HepG2 (cell line): Measurements from ENCODE around the gene EFCAB14. TPM values are rescaled to one million over a fixed set of nuclear protein-coding genes. Genes with fewer than 3 reads are reported as not detected.
A peak's percentile ranks its signal among the peaks of the same experiment; 100 is the strongest.

Source experiments
- ATAC-seq: fragments of 200-7000 bp; cut with Tn5 transposase; 3 replicates; pipeline ENCODE4 v1.9.1; 2020; ENCODE audit warnings: mild to moderate bottlenecking, moderate library complexity
- BruUV-seq: library from RNA; stranded (reverse); fragments of 400-500 nt; replicated peaks from 2 replicates; lab custom pipeline; 2021; lab: Mats Ljungman, UMichigan
- CTCF ChIA-PET: fragments of 300-600 bp; formaldehyde crosslinking; extraction: SDS; loops from one replicate; lab custom pipeline; 2021; ENCODE audit warnings: low total read pairs, inconsistent platforms, low intra/inter-chr PET ratio; lab: Yijun Ruan, JAX
- POLR2A ChIA-PET: fragments of 350-600 bp; sonication (Branson Sonifier 250); formaldehyde crosslinking; loops from one replicate; lab custom pipeline; 2020; ENCODE audit warnings: antibody characterized with exemption, inconsistent platforms; lab: Yijun Ruan, JAX
- DNase-seq: peaks from one replicate; pipeline ENCODE4 v3.0.0-alpha.2; 2015; ENCODE audit warnings: low spot score
- FAIRE-seq: peaks from 3 replicates; lab custom pipeline; 2011; peaks lifted over from hg19 to GRCh38; lab: Jason Lieb, UNC
- H2AFZ ChIP-seq: one replicate; pipeline ENCODE4 v1.6.1; 2011; ENCODE audit warnings: low read length, inconsistent platforms
- H3K27ac ChIP-seq: fragments of 300-600 bp; 3 replicates; pipeline ENCODE4 v1.8.0; 2011; ENCODE audit warnings: mixed run types, mild to moderate bottlenecking, mixed read lengths, low read length, inconsistent platforms; ENCODE audit not compliant: insufficient read depth; ENCODE audit errors: extremely low read length
- H3K27me3 ChIP-seq, 2 experiments: fragments of 200-600 bp in 1 of 2; 2 replicates in 1 of 2; 3 replicates in 1 of 2; pipeline versions ENCODE4 v1.6.0 to v1.8.0; 2011; ENCODE audit warnings: low read length in 2 of 2, mild to moderate bottlenecking in 2 of 2, moderate library complexity in 2 of 2, inconsistent platforms in 1 of 2; ENCODE audit not compliant: insufficient read depth in 2 of 2, control insufficient read depth in 1 of 2
- H3K36me3 ChIP-seq, 2 experiments: fragments of 200-600 bp in 1 of 2; replicated peaks in 1 of 2; 2 replicates in 1 of 2; 3 replicates in 1 of 2; pipeline versions ENCODE4 v1.5.1 to v1.8.0; 2011; ENCODE audit warnings: low read length in 2 of 2, inconsistent platforms in 1 of 2; ENCODE audit not compliant: insufficient read depth in 2 of 2, control insufficient read depth in 1 of 2
- H3K4me1 ChIP-seq: 2 replicates; pipeline ENCODE4 v1.5.1; 2012; ENCODE audit warnings: low read length, inconsistent platforms; ENCODE audit not compliant: insufficient read depth
- H3K4me2 ChIP-seq: 2 replicates; pipeline ENCODE4 v1.6.0; 2011; ENCODE audit warnings: low read depth, low read length, inconsistent platforms
- H3K4me3 ChIP-seq, 3 experiments: fragments of 200-600 bp in 1 of 3; sonication (generic), shearing (Covaris generic) in 1 of 3; replicated peaks in 1 of 3; 2 replicates each; pipeline ENCODE4 v1.5.1; 2011 to 2016; ENCODE audit warnings: low read length in 3 of 3, inconsistent platforms in 2 of 3, low read depth in 2 of 3, mild to moderate bottlenecking in 2 of 3, control low read depth in 1 of 3, mixed read lengths in 1 of 3; ENCODE audit not compliant: insufficient read depth in 1 of 3
- H3K79me2 ChIP-seq: one replicate; pipeline ENCODE4 v1.6.1; 2011; ENCODE audit warnings: low read length, inconsistent platforms; ENCODE audit not compliant: insufficient read depth
- H3K9ac ChIP-seq: 2 replicates; pipeline ENCODE4 v1.6.0; 2011; ENCODE audit warnings: mild to moderate bottlenecking, low read depth, low read length, inconsistent platforms; ENCODE audit not compliant: insufficient read depth
- H3K9me3 ChIP-seq: 2 replicates; pipeline ENCODE4 v1.5.1; 2012; ENCODE audit warnings: mild to moderate bottlenecking, low read length
- H4K20me1 ChIP-seq: 2 replicates; pipeline ENCODE4 v1.6.0; 2011; ENCODE audit warnings: inconsistent platforms, mild to moderate bottlenecking, low read length, moderate library complexity; ENCODE audit not compliant: insufficient read depth
- KLF16 ChIP-seq, 2 experiments: sonication (generic) in 1 of 2; formaldehyde crosslinking in 1 of 2; IDR thresholded peaks; 2 replicates each; pipeline versions ENCODE4 v1.6.1 to v1.8.0; 2016 to 2023; ENCODE audit warnings: missing genetic modification reagents in 2 of 2, missing compliant biosample characterization in 1 of 2
- TBX2 ChIP-seq: sonication (generic); formaldehyde crosslinking; IDR thresholded peaks from 2 replicates; pipeline ENCODE4 v1.5.0; 2020; ENCODE audit warnings: missing genetic modification reagents, mild to moderate bottlenecking, borderline replicate concordance
- ZNF253 ChIP-seq: sonication (generic); formaldehyde crosslinking; IDR thresholded peaks from 2 replicates; pipeline ENCODE4 v1.8.0; 2022; ENCODE audit warnings: mild to moderate bottlenecking, missing genetic modification reagents, borderline replicate concordance
- ZNF879 ChIP-seq: sonication (generic); formaldehyde crosslinking; IDR thresholded peaks from 2 replicates; pipeline ENCODE4 v1.8.1; 2023; ENCODE audit warnings: missing genetic modification reagents
- WGBS: methylation state at CpG from one replicate; pipeline ENCODE4 v1.1.6; 2017; ENCODE audit warnings: low lambda C conversion rate; 5-methylcytosine and 5-hydroxymethylcytosine counted together
- in situ Hi-C: cut with HindIII; loops from 2 replicates; pipeline ENCODE4 v1.10.0; 2017; ENCODE audit warnings: low pct_unique_long_range_greater_than_20kb; ENCODE audit not compliant: extremely low pct_ligation_motif_present
- intact Hi-C: fragments of 100-400 bp; cut with micrococcal nuclease; formaldehyde crosslinking; loops from one replicate; pipeline ENCODE4 v1.10.0; 2022; ENCODE audit not compliant: unreplicated experiment
- polyA plus RNA-seq, 8 experiments: library from polyadenylated mRNA; depleted of rRNA in 3 of 8; stranded (reverse) in 7 of 8; unstranded in 1 of 8; fragments of >200 nt; fragmentation: Illumina TruSeq in 4 of 8; extraction: Trizol in 4 of 8; gene quantifications; 2 replicates each; pipeline versions ENCODE4 v1.2.1 to v1.2.3, GENCODE V29; 2011 to 2016; ENCODE audit warnings: low read depth in 4 of 8, missing spikeins in 1 of 8, mixed read lengths in 1 of 8; ENCODE audit not compliant: insufficient read depth in 1 of 8
- total RNA-seq, 5 experiments: library from RNA; depleted of rRNA; stranded (reverse); fragments of >200 nt; fragmentation: Illumina TruSeq; extraction: Trizol; gene quantifications; 2 replicates each; pipeline ENCODE4 v1.2.3, GENCODE V29; 2016; ENCODE audit warnings: low read depth in 1 of 5

EFCAB14 gene
- total and polyA plus RNA-seq, 2 of the 13 experiments (the other 11 are each of a cell fraction or from before 2014, with no cell fraction given), result 13.4 to 17.9 TPM

DNA sequence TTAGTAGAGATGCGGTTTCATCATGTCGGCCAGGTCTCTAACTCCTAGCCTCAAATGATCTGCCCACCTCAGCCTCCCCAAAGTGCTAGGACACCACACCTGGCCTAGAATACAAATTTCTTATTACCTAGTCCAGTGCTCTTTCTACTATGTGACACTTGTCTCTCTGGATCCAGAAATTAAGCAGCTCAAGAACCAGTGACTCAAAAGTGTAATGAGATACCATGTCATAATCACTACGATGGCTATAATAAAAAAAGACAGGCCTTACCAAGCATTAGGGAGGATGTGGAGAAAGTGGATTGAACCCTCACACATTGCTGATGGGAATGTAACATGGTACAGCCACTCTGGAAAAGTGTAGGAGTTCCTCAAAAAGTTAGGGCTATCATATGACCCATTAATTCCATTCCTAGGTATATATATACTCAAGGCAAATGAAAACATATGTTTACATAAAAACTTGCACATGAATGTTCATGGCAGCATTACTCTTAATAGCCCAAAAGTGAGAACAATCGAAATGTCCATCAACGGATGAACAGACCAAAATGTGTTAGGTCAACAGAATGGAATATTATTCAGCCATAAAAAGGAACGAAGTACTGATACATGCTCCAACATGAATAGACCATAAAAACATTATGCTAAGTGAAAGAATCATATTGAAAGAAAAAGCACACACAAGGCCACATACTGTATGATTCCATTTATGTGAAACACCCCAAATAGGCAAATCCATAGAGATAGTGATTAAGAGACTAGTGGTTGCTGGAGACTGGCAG lies 38.9 kb downstream of the EFCAB14 start:
- CTCF ChIA-PET, result no interaction called here

DNA sequence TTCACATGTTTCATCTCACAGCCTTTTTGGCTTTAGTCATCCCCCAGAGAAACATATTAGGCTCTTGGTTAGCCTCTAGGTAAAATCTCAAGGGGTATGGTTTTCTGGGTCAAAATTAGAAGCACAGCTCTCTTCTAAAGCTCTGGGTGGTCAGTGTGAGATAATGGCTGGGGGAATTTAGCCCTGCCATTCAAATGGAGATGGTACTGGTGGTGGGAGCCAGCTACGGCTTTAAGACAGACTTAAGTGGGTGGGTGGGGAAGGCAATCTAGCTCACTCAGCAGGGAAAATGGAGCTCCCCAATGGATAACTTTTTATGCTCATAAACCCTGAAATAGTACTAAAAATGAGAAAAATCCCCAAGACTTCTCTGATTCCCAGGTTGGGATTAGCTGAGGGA lies 41.6 kb downstream of the EFCAB14 start:
- in situ Hi-C loops, result no loop called here
- intact Hi-C loops, result no loop called here
- CTCF ChIA-PET, result no interaction called here

More for the DNA sequence above, 38.9 kb downstream of the EFCAB14 start:
- H3K4me1 ChIP-seq, result peaks cover 21% of the 10 kb centered on the region
- H3K4me3 ChIP-seq, result no peak overlapping the region
- intact Hi-C loops (no loop called here), in situ Hi-C loops (no loop called here)
- H3K4me2 ChIP-seq, result no peak overlapping the region
- H2AFZ ChIP-seq, result no peak overlapping the region
- FAIRE-seq (no peak), DNase-seq (no peak), ATAC-seq (no peak)
- TF ChIP-seq ZNF253 (CRISPR knock-in tag) (no peak), ZNF879 (CRISPR knock-in tag) (no peak), KLF16 (CRISPR knock-in tag; IDR thresholded peaks at IDR 0.05) (no peak)
- no peak overlapping the region for H3K27ac ChIP-seq
- H4K20me1 ChIP-seq, result no peaks in the 10 kb centered on the region
- H3K27me3 ChIP-seq, result no peaks in the 10 kb centered on the region
- POLR2A ChIA-PET, result no interaction called here
- BruUV-seq, result no TSS peak
- no peaks in the 10 kb centered on the region for H3K9me3 ChIP-seq
- 95% methylated on average over 6 of the region's 6 CpGs for WGBS
- H3K79me2 ChIP-seq, result no peaks in the 10 kb centered on the region
- H3K36me3 ChIP-seq, result peaks cover 13 to 63% of the 10 kb centered on the region in 2 experiments
- no peak overlapping the region for H3K9ac ChIP-seq

More for the DNA sequence above, 41.6 kb downstream of the EFCAB14 start:
- H2AFZ ChIP-seq, result no peak overlapping the region
- DNase-seq (no peak), ATAC-seq (no peak), FAIRE-seq (no peak)
- H4K20me1 ChIP-seq, result no peaks in the 10 kb centered on the region
- no peak overlapping the region for H3K4me2 ChIP-seq
- POLR2A ChIA-PET, result interaction anchor here (1.3 to 1.9 kb wide), 2 partner anchors 9 to 61 kb away, joined by 3 to 6 read pairs; partner anchors contain the start of genes ATPAF1 and MOB3C
- 90% methylated on average over 1 of the region's 1 CpG for WGBS
- BruUV-seq, result TSS peak; percentile 16
- H3K4me3 ChIP-seq, result no peak overlapping the region
- no peaks in the 10 kb centered on the region for H3K9me3 ChIP-seq
- H3K27ac ChIP-seq, result no peak overlapping the region
- H3K79me2 ChIP-seq, result no peaks in the 10 kb centered on the region
- H3K4me1 ChIP-seq, result peaks cover 16% of the 10 kb centered on the region
- TF ChIP-seq TBX2 (CRISPR knock-in tag), result no peak
- no peak overlapping the region for H3K9ac ChIP-seq
- peaks cover 12 to 40% of the 10 kb centered on the region in 2 experiments; a peak in 4 of 5 replicates for H3K36me3 ChIP-seq
- no peaks in the 10 kb centered on the region for H3K27me3 ChIP-seq
